GM23338 (cell line): Measurements from ENCODE around the gene CCDC60.

Experiments used
- EZH2 ChIP-seq: fragments of 200-600 bp; sonication (generic); IDR thresholded peaks from one replicate; pipeline ENCODE4 v1.8.0; 2017; ENCODE audit warnings: antibody characterized with exemption, mild to moderate bottlenecking, low read depth; ENCODE audit not compliant: unreplicated experiment
- TF ChIP-seq, protein P1 (sequence below), 2 experiments: fragments of 200-600 bp in 1 of 2; sonication (generic) in 1 of 2; conservative IDR thresholded peaks; 2 replicates each; pipeline versions ENCODE4 v1.5.1 to v1.6.1; 2016 to 2017; ENCODE audit warnings: antibody characterized with exemption in 2 of 2, low read depth in 2 of 2, mild to moderate bottlenecking in 2 of 2, moderate library complexity in 1 of 2

GRCh38 chr12:119381471-119382235, 47.1 kb downstream of the CCDC60 start:
- TF ChIP-seq, protein P1, sequence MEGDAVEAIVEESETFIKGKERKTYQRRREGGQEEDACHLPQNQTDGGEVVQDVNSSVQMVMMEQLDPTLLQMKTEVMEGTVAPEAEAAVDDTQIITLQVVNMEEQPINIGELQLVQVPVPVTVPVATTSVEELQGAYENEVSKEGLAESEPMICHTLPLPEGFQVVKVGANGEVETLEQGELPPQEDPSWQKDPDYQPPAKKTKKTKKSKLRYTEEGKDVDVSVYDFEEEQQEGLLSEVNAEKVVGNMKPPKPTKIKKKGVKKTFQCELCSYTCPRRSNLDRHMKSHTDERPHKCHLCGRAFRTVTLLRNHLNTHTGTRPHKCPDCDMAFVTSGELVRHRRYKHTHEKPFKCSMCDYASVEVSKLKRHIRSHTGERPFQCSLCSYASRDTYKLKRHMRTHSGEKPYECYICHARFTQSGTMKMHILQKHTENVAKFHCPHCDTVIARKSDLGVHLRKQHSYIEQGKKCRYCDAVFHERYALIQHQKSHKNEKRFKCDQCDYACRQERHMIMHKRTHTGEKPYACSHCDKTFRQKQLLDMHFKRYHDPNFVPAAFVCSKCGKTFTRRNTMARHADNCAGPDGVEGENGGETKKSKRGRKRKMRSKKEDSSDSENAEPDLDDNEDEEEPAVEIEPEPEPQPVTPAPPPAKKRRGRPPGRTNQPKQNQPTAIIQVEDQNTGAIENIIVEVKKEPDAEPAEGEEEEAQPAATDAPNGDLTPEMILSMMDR (conservative IDR thresholded peaks at IDR 0.05; ENCODE audit: low read depth in 2 of 2): no peak
- TF ChIP-seq EZH2: no peak
